Measurements from ENCODE around the gene PRR35. TPM values are rescaled to one million over a fixed set of nuclear protein-coding genes. Genes with fewer than 3 reads are reported as not detected.
"Not testable (repeated sequence)": the region's sequence is repeated elsewhere in the genome, so short reads cannot be mapped to it uniquely, and the experiment has no call there.

The PRR35 gene
- total RNA-seq, 1 donor from 2014 or later, result not detected

DNA sequence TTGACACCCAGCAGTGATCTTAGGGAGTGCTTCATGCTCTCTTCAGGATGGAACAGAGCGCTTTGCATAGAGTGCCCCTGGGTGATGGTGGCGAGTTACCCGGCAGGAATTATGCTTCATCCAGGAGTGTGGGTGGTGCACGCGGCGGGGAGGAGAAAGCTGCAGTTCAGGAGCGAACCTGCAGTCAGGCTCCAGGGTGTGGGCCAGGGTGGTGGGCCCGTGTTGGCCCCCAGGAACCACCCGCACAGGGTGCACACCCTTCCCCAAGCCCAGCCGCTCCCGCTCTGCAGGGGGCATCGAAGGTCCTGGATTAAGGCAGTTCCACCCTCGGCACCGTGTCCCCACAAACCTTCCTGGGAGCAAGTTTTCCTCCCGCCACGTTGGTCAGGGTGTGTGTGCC, 33.6 kb downstream of the PRR35 start:
- DNase-seq (ENCODE audit: low spot score), result no peak

DNA sequence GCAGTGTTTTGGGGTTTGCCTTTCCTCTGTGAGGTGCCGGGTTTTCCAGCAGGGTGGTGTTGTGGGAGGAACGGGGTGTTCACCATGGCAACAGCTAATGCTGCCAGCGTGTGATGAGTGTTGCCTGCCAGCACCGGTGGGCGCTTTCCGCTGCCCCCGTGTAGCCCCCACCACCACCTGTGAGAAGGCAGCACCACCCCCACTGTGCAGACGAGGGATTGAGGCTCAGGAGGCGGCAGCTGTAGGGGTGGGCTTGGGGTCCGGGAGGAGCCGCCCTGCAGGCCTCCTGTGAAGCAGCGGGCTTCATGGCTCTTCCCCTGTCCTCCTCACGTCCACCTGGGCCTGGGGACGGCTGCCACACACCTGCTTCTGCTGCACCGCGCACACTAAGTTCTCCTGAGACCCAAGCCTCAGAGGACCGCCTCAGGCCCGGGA, 34.9 kb downstream of the PRR35 start:
- no peak for DNase-seq (ENCODE audit: low spot score)

DNA sequence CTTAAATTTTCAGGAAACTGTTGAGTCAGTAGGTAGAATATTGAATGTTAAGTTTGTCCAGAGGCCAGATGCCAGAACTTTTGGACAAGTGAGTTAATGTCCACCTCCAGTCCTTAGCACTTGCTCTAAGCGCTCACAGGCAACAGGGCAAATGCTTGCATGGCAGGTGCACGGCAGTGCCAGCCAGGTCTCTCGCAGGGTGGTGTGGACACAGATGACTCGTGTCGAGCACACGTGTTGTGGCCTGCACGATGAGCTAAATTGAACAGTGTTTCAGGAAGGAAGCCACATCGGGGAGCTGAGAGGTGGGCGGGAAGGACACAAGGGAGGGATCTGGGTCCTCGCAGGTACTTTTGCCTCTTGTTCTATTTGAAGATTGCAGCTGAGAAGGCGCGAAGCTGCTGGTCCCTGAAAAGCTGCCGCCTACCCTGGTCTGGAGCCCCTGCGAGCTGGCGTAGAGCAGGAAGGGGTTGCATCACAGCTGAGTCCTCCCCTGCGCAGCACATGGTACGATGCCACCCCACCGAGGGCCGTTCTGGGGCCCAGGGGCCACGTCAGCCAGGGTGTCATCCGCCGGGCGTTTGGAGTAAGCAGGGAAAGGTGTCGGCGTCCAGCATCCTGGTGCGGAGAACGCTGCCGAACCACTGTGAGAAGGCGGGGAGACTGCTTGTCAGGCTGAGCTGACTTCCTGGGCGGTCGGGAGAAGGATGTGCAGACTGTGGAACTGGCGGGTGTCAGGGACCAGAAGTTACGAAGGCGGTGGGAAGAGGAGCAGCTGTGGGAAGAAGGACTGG, 35.9 kb downstream of the PRR35 start:
- peak; percentile 41 for DNase-seq (ENCODE audit: low spot score)

DNA sequence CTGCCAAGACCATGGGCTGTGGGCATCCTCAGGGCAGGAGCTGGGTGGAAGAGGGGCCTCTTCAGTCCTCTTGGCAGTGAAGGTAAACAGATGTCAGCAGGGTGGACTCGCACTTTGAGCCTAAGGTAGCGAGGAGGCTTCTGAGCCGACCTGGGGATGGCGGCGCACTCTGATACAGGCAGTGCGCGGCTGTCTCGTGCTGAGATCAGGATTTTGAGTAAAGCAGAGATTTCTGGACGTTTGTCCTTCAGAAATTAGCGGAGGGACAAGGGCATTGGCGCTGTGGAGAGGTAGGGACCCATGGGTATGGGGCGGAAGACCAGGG, 36.5 kb downstream of the PRR35 start:
- no peak for DNase-seq (ENCODE audit: low spot score)

DNA sequence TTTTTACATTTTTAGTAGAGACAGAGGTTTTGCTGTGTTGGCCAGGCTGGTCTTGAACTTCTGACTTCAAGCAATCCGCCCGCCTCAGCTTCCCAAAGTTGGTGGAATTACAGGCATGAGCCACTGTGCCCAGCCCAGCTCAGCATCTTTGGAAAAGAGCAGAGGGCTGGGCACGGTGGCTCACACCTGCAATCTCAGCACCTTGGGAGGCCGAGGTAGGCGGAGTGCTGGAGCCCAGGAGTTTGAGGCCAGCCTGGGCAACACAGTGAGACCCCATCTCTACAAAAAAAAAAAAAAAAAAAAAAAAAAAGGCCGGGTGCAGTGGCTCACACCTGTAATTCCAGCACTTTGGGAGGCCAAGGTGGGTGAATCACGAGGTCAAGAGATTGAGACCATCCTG, 37.5 kb downstream of the PRR35 start:
- not testable (repeated sequence) for DNase-seq (ENCODE audit: low spot score)

DNA sequence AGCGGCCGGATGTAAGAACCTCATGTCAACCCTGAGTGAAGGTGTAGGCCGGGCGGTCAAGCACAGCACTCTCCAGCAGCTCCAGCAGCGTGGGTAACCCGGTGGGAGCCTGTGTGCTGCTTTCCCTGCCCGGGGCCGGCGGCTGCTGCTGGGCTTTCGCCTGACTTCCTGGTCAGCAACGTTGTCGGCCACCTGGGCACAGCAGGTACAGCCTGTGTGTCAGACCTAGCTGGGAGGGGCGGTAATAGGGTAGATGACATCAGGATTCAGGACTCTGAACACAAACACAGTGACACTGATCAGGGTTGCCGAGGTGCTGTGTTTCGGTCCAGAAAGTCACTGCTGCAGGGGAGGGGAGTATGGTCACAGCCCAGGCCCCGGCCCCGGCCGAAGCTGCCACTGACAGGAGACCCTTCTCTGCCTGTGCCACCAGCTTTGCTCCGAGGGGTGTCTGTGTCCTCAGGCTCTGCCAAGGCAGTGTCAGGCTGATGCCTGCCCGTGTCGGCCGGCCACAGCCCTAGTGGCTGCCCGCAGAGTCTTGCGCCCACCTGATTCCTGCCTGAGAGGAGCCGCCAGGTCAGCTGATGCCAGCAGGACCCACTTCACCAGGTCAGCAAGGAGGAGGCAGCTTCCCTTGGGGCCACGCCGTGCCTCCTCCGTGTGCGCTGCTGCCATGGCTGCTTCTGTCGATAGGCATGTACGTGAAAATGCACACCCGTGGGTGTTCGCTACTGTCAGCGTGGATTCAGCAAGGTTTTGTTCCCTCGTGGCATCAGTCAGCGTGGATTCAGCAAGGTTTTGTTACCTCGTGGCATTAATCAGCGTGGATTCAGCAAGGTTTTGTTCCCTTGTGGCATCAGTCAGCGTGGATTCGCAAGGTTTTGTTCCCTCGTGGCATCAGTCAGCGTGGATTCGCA, 38.9 kb downstream of the PRR35 start:
- no peak for DNase-seq (ENCODE audit: low spot score)

DNA sequence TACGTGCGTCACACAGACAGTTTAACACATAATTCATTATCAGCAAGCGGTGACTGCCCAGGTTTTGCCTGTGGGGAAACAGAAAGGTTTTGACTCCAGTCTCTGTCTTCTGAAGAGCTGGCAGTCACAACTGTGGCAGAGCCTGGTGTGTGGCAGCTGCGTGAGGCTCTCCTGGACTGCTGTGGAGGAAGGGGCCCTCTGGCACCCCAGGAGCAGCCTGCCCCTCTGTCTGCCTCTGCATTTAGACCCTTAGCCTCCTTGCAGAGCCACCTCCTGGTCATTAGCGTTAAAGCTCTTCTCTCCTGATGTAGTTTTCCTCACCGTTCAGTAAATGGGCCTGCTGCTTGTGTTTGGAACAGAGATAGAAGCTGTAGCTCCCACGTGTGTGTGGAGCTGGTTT, 40.6 kb downstream of the PRR35 start:
- DNase-seq (ENCODE audit: low spot score), result no peak

DNA sequence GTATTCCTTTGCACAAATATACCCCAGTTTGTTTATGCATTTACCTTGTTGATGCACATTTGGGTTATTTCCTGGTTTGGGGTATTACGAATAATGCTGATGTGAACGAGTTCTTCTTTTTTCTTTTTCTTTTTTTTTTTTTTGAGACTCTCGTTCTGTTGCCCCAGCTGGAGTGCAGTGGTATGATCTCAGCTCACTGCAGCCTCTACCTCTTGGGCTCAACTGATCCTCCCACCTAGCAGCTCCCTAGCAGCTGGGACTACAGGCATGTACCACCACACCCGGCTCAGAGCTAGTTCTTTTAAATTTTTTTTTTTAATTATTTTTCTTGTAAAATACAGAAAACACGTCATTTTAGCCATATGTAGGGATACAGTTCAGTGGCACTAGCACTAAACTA, 43.7 kb downstream of the PRR35 start:
- no peak for DNase-seq (ENCODE audit: low spot score)

DNA sequence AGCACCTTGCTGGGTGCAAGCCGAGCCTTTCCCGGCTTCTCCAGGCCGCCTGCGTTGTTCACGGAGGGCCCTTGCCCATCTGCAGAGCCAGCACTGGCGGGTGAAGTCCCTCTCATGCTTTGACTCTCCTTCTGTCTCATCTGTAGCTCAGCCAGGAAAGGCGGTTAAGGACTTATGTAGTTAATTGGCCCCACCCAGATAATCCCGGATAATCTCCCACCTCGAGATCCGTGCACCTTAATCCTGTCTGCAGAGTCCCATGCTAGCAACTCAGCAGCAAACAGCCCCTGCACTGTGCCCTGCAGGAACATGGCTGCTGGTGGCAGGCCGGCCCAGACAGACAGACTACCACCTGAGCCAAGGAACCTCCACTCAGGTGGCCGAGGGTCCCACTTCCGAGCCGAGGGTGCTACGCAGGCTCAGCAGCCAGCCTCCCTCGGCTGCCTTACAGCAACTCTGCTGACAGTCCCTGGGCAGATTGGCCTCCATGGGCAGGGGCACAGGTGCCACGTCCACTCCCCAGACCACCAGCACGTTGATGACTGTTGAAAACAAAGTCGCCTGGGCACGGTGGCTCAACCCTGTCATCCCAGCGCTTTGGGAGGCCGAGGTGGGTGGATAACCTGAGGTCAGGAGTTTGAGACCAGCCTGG, 46.6 kb downstream of the PRR35 start:
- DNase-seq (ENCODE audit: low spot score), result no peak

DNA sequence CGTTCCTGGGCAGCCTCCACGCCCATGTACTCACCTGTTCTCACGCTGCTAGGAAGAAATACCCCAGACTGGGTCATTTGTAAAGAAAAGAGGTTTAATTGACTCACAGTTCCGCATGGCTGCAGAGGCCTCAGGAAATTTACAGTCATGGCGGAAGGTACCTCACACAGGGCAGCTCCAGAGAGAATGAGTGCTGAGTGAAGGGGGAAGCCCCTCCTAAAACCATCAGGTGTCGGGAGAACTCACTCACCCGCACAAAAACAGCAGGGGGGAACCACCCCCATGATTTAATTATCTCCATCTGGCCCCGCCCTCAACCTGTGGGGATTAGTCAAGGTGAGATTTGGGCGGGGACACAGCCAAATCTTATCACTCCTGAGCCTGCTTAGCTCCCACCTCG, 47.8 kb downstream of the PRR35 start:
- DNase-seq (ENCODE audit: low spot score), result no peak

DNA sequence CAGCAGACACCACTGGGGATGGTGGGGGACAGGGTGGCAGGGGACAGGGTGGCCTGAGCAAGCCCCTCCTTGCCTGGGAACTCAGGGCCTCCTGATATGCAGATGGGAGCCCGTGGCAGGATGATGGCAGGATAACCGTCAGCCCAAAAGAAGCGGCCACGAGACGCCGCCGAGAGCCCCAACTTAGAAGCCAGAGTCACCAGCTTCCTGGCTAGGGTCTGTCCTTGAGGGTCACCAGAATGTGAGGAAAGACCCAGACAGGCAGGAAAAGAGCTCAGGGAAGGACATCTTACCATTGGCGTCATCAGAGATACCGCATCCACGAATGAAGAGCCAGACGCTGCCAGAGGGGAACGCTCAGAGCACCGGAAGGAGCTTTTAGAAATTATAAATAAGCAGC, 49.1 kb downstream of the PRR35 start:
- no peak for DNase-seq (ENCODE audit: low spot score)

DNA sequence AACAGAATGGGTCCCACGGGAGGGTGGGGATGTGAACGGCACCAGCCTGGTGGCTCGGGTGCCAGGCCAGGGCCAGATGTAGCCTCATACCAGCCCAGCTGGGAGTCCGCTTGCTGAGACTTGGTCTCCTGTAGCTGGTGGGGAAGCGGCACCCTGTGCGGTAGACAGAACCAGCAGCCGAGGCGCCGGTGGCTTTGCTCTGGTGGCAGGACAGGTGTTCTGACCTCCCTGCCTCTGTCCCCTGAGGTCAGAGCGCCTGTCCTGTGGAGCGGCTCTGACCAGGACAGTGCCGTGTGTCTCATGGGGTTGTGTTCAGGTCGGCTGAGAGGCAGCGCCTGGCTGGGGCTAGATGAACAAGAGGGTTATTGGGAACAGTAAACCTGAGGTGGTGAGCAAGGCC, 49.8 kb downstream of the PRR35 start:
- DNase-seq (ENCODE audit: low spot score), result no peak

DNA sequence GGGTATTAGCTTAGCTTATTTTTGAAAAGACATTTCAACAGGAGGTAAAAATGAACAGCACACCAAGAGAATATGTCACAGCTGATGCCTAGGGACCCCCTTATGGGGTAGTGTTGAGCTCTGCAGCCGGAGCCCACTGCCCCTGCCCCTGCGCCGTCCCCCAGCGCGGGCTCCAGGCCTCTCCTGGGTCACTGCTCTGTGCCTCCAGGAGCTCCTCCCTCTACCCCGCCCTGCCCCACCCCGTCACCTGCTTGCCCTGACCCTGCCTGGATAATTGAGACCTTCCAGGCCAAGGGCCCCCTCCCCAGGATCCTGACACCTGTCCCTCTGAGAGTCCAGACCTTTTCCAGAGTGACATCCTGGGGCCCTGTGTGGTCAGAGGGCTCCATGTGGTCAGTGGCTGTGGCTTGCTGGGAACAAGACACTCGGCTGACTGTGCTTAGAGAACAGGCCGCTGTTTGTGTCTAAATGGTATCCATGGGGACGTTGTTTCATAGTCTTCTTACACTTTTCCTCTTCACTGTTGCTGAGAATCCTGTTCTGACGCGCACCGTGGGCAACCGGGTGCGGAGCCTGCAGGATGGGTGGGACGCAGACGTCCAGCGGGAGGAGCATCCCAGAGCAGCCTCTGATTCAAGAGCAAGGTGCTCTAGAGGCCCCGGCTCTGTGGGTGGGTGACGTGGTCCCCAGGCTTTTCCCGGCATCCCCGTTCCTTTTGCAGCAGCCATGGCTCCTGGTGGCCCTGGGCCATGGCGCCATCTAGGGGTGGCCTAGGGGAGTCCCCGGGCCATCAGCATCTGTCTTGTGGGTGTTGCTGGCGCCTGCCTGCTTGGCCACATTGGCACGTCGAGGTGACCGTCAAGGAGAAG, 50.6 kb downstream of the PRR35 start:
- no peak for DNase-seq (ENCODE audit: low spot score)

DNA sequence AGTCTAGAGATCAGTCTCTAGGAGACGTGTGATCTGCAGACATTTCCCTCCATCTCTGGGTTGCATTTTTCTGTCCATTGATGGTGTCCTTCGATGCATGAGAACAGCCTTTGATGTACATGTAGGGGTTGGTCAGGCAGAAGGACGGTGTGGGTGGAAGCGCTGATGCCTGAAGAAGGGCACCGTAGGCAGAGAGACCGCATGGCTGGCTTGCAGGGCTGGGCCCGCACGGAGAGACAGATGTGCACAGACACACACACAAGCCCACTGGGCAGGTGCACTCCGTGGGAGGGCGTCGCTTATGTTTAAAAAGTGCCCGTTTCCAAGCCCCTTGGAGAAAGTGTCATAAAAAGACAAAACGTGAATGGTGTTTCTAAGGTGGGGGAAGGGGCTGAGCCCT, 54.9 kb downstream of the PRR35 start:
- no peak for DNase-seq (ENCODE audit: low spot score)

Other genes starting within 250 kb of the PRR35 start
- gene AXIN1, start 207.7 kb upstream of the PRR35 start, total RNA-seq, result 29.2 TPM
- gene MRPL28, start 189.9 kb upstream of the PRR35 start, total RNA-seq, result 52.9 TPM
- gene PGAP6, start 178.4 kb upstream of the PRR35 start, total RNA-seq, result 85.7 TPM
- 105 TPM for gene NME4, start 163.2 kb upstream of the PRR35 start, total RNA-seq
- 36.8 TPM for gene DECR2, start 158.5 kb upstream of the PRR35 start, total RNA-seq
- 58.5 TPM for gene RAB11FIP3, start 134.7 kb upstream of the PRR35 start, total RNA-seq
- gene CAPN15, start 32.7 kb upstream of the PRR35 start, total RNA-seq, result 75.4 TPM
- gene NHLRC4, start 6.6 kb downstream of the PRR35 start, total RNA-seq, result 1.2 TPM
- gene PIGQ, start 9.6 kb downstream of the PRR35 start, total RNA-seq, result 117 TPM
- 33.1 TPM for gene RAB40C, start 29.7 kb downstream of the PRR35 start, total RNA-seq
- 1.7 TPM for gene WFIKKN1, start 70.6 kb downstream of the PRR35 start, total RNA-seq
- 69.3 TPM for gene METTL26, start 75.9 kb downstream of the PRR35 start, total RNA-seq
- gene MCRIP2, start 81.4 kb downstream of the PRR35 start, total RNA-seq, result 67.6 TPM
- gene WDR90, start 89.0 kb downstream of the PRR35 start, total RNA-seq, result 62.4 TPM
- 125 TPM for gene RHOT2, start 107.7 kb downstream of the PRR35 start, total RNA-seq
- 5.5 TPM for gene RHBDL1, start 115.3 kb downstream of the PRR35 start, total RNA-seq
- 125 TPM for gene STUB1, start 120.0 kb downstream of the PRR35 start, total RNA-seq
- gene JMJD8, start 123.9 kb downstream of the PRR35 start, total RNA-seq, result 66.7 TPM
- gene WDR24, start 130.0 kb downstream of the PRR35 start, total RNA-seq, result 14.8 TPM
- gene FBXL16, start 145.4 kb downstream of the PRR35 start, total RNA-seq, result 0.78 TPM
- gene METRN, start 154.7 kb downstream of the PRR35 start, total RNA-seq, result 62.0 TPM
- 54.7 TPM for gene ANTKMT, start 160.8 kb downstream of the PRR35 start, total RNA-seq
- 3.3 TPM for gene CCDC78, start 166.0 kb downstream of the PRR35 start, total RNA-seq
- 13.4 TPM for gene HAGHL, start 166.7 kb downstream of the PRR35 start, total RNA-seq
- 47.1 TPM for gene CIAO3, start 180.6 kb downstream of the PRR35 start, total RNA-seq
- gene MSLN, start 200.3 kb downstream of the PRR35 start, total RNA-seq, result 53.1 TPM
- gene RPUSD1, start 228.0 kb downstream of the PRR35 start, total RNA-seq, result 18.5 TPM
- 17.3 TPM for gene CHTF18, start 228.2 kb downstream of the PRR35 start, total RNA-seq
- not detected for gene GNG13, start 240.3 kb downstream of the PRR35 start, total RNA-seq

Data from mucosa of gallbladder (tissue), 1 donor.